ENCODE measurements around the gene DHX40.

DNA sequence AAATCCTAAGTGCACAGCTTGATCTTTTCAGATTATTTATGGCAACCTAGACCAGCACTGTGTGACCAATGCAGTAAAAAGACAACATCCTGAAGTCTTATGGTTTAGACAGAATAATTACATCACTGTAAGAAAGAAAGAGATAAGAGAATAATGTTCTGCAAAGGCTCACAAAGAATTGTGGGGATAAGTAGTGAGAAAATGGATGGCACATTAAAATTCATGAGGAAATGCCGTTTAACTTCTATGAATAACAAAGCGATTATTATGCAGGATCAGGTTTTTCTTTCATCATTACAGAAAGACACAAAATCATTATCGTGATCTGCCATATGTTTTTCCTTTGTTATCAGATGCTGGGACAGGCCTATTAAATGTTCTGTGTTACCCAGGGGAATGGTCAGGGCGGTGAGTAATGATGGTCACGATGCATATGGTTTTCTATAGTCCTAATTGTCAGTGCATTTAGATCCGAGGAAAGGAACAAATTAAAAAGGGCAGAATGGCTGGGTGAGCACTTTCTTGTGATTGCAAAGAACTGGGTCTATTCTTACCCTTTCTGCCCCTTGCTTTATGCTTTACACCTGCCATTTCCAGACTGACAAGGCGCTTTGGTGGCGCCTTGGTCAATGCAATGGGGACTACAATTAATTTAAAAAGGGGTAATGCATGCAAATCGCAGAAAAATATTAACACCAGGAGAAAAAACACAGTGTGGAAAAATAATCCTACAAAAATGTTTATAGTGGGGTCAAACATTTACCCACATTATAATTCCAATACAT lies 18.1 kb upstream of the DHX40 start:
- TF ChIP-seq EZH2 (IDR thresholded peaks at IDR 0.05) (no peak), POLR2AphosphoS5 (IDR thresholded peaks at IDR 0.05; ENCODE audit: borderline replicate concordance, low read depth, low read length) (no peak; the same call in 1 of the 2 replicates), FOXP2 (optimal IDR thresholded peaks at IDR 0.05; ENCODE audit: control extremely low read depth, extremely low read length, insufficient read depth) (no peak)

Data from SK-N-MC (cell line).